H1 (cell line): ENCODE results near the gene MORF4L1. TPM values are rescaled to one million over a fixed set of nuclear protein-coding genes. Genes with fewer than 3 reads are reported as not detected.
"Not testable (repeated sequence)": the region's sequence is repeated elsewhere in the genome, so short reads cannot be mapped to it uniquely, and the experiment has no call there.

Experiments used
- CTCF ChIA-PET: fragments of 300-600 bp; sonication (Branson Sonifier 250); formaldehyde crosslinking; loops from one replicate; lab custom pipeline; 2021; ENCODE audit not compliant: partially characterized antibody; lab: Charles Lee
- POLR2A ChIA-PET: fragments of 300-600 bp; sonication (Branson Sonifier 250); formaldehyde crosslinking; loops from one replicate; lab custom pipeline; 2021; ENCODE audit warnings: inconsistent platforms; ENCODE audit not compliant: partially characterized antibody; lab: Charles Lee
- DNase-seq, 2 experiments: peaks; one replicate each; pipeline versions ENCODE4 v3.0.0 to v3.0.0-alpha.2; 2010 to 2022; ENCODE audit warnings: low spot score in 2 of 2, low read depth in 1 of 2, mixed read lengths in 1 of 2
- FAIRE-seq: peaks from 2 replicates; lab custom pipeline; 2011; peaks lifted over from hg19 to GRCh38; lab: Jason Lieb, UNC
- H2AFZ ChIP-seq: 2 replicates; pipeline ENCODE4 v1.8.1; 2012; ENCODE audit warnings: low read length, inconsistent platforms
- H2AK5ac ChIP-seq: 2 replicates; pipeline ENCODE4 v1.6.1; 2013; ENCODE audit warnings: low read depth, low read length
- H2BK120ac ChIP-seq: replicated peaks from 2 replicates; pipeline ENCODE3; 2013; ENCODE audit warnings: low read depth, low read length, inconsistent platforms
- H2BK12ac ChIP-seq: 2 replicates; pipeline ENCODE4 v1.6.1; 2013; ENCODE audit warnings: low read depth, low read length
- H2BK15ac ChIP-seq: 2 replicates; pipeline ENCODE4 v1.6.1; 2013; ENCODE audit warnings: low read length
- H2BK20ac ChIP-seq: 2 replicates; pipeline ENCODE4 v1.6.1; 2013; ENCODE audit warnings: low read length
- H2BK5ac ChIP-seq: 2 replicates; pipeline ENCODE4 v1.6.1; 2013; ENCODE audit warnings: low read depth, low read length
- H3K14ac ChIP-seq: 2 replicates; pipeline ENCODE4 v1.6.1; 2013; ENCODE audit warnings: inconsistent platforms; ENCODE audit not compliant: insufficient read length
- H3K18ac ChIP-seq: 2 replicates; pipeline ENCODE4 v1.6.1; 2013; ENCODE audit warnings: low read length; ENCODE audit errors: extremely low read depth
- H3K23ac ChIP-seq: 2 replicates; pipeline ENCODE4 v1.6.1; 2013; ENCODE audit warnings: inconsistent platforms; ENCODE audit not compliant: insufficient read length
- H3K23me2 ChIP-seq: 2 replicates; pipeline ENCODE4 v1.6.1; 2013; ENCODE audit warnings: low read depth, low read length
- H3K27ac ChIP-seq: 2 replicates; pipeline ENCODE4 v1.6.1; 2011; ENCODE audit warnings: low read depth, low read length, inconsistent platforms
- H3K27me3 ChIP-seq, 4 experiments: replicated peaks in 1 of 4; 1 replicate in 1 of 4; 2 replicates in 3 of 4; pipeline versions ENCODE4 v1.6.1 to v1.8.1; 2011 to 2013; ENCODE audit warnings: low read length in 3 of 4, mild to moderate bottlenecking in 3 of 4, inconsistent platforms in 2 of 4, mixed read lengths in 2 of 4, moderate library complexity in 1 of 4; ENCODE audit not compliant: control insufficient read depth in 3 of 4, insufficient read depth in 3 of 4; ENCODE audit errors: extremely low read depth in 1 of 4
- H3K36me3 ChIP-seq, 4 experiments: 2 replicates each; pipeline versions ENCODE4 v1.6.1 to v1.8.1; 2011 to 2013; ENCODE audit warnings: mild to moderate bottlenecking in 4 of 4, low read length in 3 of 4, moderate library complexity in 2 of 4, control low read depth in 1 of 4, inconsistent platforms in 1 of 4; ENCODE audit not compliant: insufficient read depth in 4 of 4, control insufficient read depth in 2 of 4
- H3K4ac ChIP-seq: replicated peaks from 2 replicates; pipeline ENCODE3; 2013; ENCODE audit warnings: low read length, low read depth, mixed read lengths, inconsistent platforms; ENCODE audit not compliant: insufficient read length
- H3K4me1 ChIP-seq, 4 experiments: replicated peaks in 1 of 4; 1 replicate in 1 of 4; 2 replicates in 3 of 4; pipeline versions ENCODE4 v1.6.1 to v1.8.1; 2011 to 2013; ENCODE audit warnings: low read length in 3 of 4, inconsistent platforms in 2 of 4, mixed read lengths in 1 of 4; ENCODE audit not compliant: insufficient read depth in 4 of 4, control insufficient read depth in 3 of 4
- H3K4me2 ChIP-seq, 2 experiments: 2 replicates each; pipeline versions ENCODE4 v1.6.1 to v1.8.1; 2011 to 2013; ENCODE audit warnings: low read depth in 2 of 2, low read length in 2 of 2, control low read depth in 1 of 2, inconsistent platforms in 1 of 2, mild to moderate bottlenecking in 1 of 2; ENCODE audit not compliant: insufficient read depth in 1 of 2
- H3K4me3 ChIP-seq, 4 experiments: fragments of 200-600, 300-600 bp in 1 of 4; sonication (generic), shearing (Covaris generic), sonication (Bioruptor Twin) in 1 of 4; 2 replicates each; pipeline versions ENCODE4 v1.5.1 to v1.8.1; 2011 to 2016; ENCODE audit warnings: low read length in 4 of 4, low read depth in 3 of 4, control low read depth in 2 of 4, inconsistent platforms in 2 of 4, mild to moderate bottlenecking in 2 of 4, mixed read lengths in 1 of 4, moderate library complexity in 1 of 4; ENCODE audit not compliant: insufficient read depth in 2 of 4; ENCODE audit errors: extremely low read depth in 1 of 4
- H3K56ac ChIP-seq: replicated peaks from 2 replicates; pipeline ENCODE3; 2013; ENCODE audit warnings: low read depth, mild to moderate bottlenecking, mixed read lengths, low read length, inconsistent platforms; ENCODE audit not compliant: insufficient read length
- H3K79me1 ChIP-seq: 2 replicates; pipeline ENCODE4 v1.6.1; 2013; ENCODE audit warnings: low read depth, low read length, control low read depth
- H3K79me2 ChIP-seq, 2 experiments: 2 replicates each; pipeline versions ENCODE4 v1.6.1 to v1.8.1; 2012 to 2013; ENCODE audit warnings: low read length in 2 of 2, mild to moderate bottlenecking in 2 of 2, inconsistent platforms in 1 of 2; ENCODE audit not compliant: insufficient read depth in 2 of 2, control insufficient read depth in 1 of 2
- H3K9ac ChIP-seq, 4 experiments: replicated peaks in 1 of 4; 1 replicate in 1 of 4; 2 replicates in 3 of 4; pipeline versions ENCODE4 v1.6.1 to v1.8.1; 2011 to 2013; ENCODE audit warnings: low read depth in 3 of 4, low read length in 3 of 4, control low read depth in 2 of 4, mild to moderate bottlenecking in 2 of 4, moderate library complexity in 2 of 4, inconsistent platforms in 1 of 4; ENCODE audit errors: extremely low read depth in 1 of 4
- H3K9me3 ChIP-seq, 2 experiments: 2 replicates each; pipeline versions ENCODE4 v1.6.1 to v1.8.1; 2012 to 2013; ENCODE audit warnings: mild to moderate bottlenecking in 2 of 2, moderate library complexity in 2 of 2, control low read depth in 1 of 2, inconsistent platforms in 1 of 2, low read depth in 1 of 2, low read length in 1 of 2, mixed read lengths in 1 of 2; ENCODE audit not compliant: insufficient read depth in 2 of 2
- H4K20me1 ChIP-seq, 2 experiments: replicated peaks in 1 of 2; 2 replicates each; pipeline versions ENCODE3 to v1.8.1; 2011 to 2013; ENCODE audit warnings: inconsistent platforms in 2 of 2, low read length in 2 of 2, mild to moderate bottlenecking in 1 of 2; ENCODE audit not compliant: insufficient read depth in 2 of 2, control insufficient read depth in 1 of 2
- H4K5ac ChIP-seq: 2 replicates; pipeline ENCODE4 v1.6.1; 2013; ENCODE audit warnings: low read length, low read depth, mixed read lengths, inconsistent platforms; ENCODE audit not compliant: insufficient read length
- H4K8ac ChIP-seq: 2 replicates; pipeline ENCODE4 v1.8.0; 2013; ENCODE audit warnings: mild to moderate bottlenecking, moderate library complexity, low read length, inconsistent platforms; ENCODE audit not compliant: insufficient read depth; ENCODE audit errors: extremely low read depth
- H4K91ac ChIP-seq: replicated peaks from 2 replicates; pipeline ENCODE3; 2013; ENCODE audit warnings: low read length, mixed read lengths, inconsistent platforms; ENCODE audit not compliant: insufficient read length
- WGBS, 2 experiments: shearing (Covaris generic) in 1 of 2; methylation state at CpG; one replicate each; pipeline versions ENCODE4 v1.1.6 to v1.1.7; 2013 to 2015; ENCODE audit warnings: low lambda C conversion rate in 2 of 2, mixed read lengths in 2 of 2, inconsistent platforms in 1 of 2, low coverage in 1 of 2, missing lambda C conversion rate in 1 of 2; ENCODE audit not compliant: insufficient replicate concordance in 2 of 2, insufficient coverage in 1 of 2, insufficient read length in 1 of 2; ENCODE audit errors: extremely low coverage in 1 of 2, missing lambda C conversion rate in 1 of 2; 5-methylcytosine and 5-hydroxymethylcytosine counted together
- polyA plus RNA-seq, 7 experiments: library from polyadenylated mRNA; depleted of rRNA in 3 of 7; stranded (reverse) in 5 of 7; unstranded in 2 of 7; fragments of >200 nt in 5 of 7; fragments of 200-250 nt in 2 of 7; gene quantifications; 1 replicate in 5 of 7; 2 replicates in 1 of 7; 4 replicates in 1 of 7; pipeline versions ENCODE4 v1.2.1 to v1.2.3, GENCODE V29; 2011 to 2013; ENCODE audit warnings: missing spikeins in 2 of 7, mixed read lengths in 2 of 7
- total RNA-seq: library from RNA; stranded (reverse); fragmentation: NEBNext Ultra II Directional; extraction: Animal tissue kit (Norgen Biotek cat#: 25700); gene quantifications from 2 replicates; pipeline ENCODE4 v1.2.1, GENCODE V29; 2021

The MORF4L1 gene
- total and polyA plus RNA-seq, 2 of the 8 experiments (the other 6 are each of a cell fraction or from before 2014, with no cell fraction given) = 260 to 533 TPM

GRCh38 chr15:78846906-78847305, 25.8 kb upstream of the MORF4L1 start:
- CTCF ChIA-PET = interaction anchor here (0.8 to 3.8 kb wide), 4 partner anchors 9 to 61 kb away, joined by 3 to 17 read pairs (median 9); partner anchors contain the start of genes ADAMTS7 and MORF4L1
- WGBS, 2 experiments = 100% methylated on average over 7 of the region's 27 CpGs; no CpG with 5 or more reads in 1 of the 2 experiments
- not testable (repeated sequence) for H3K56ac ChIP-seq

More at GRCh38 chr15:78846906-78847305, 25.8 kb upstream of the MORF4L1 start:
- H3K36me3 ChIP-seq, H4K20me1 ChIP-seq, H3K4me2 ChIP-seq, H3K14ac ChIP-seq, H3K4ac ChIP-seq, H4K8ac ChIP-seq, H4K5ac ChIP-seq, H3K23ac ChIP-seq, H3K27ac ChIP-seq, H2BK120ac ChIP-seq, FAIRE-seq, H3K9me3 ChIP-seq, H3K27me3 ChIP-seq, H3K18ac ChIP-seq, H3K9ac ChIP-seq, H4K91ac ChIP-seq, H3K4me1 ChIP-seq, H3K23me2 ChIP-seq, H2BK5ac ChIP-seq, H2AFZ ChIP-seq, H3K79me1 ChIP-seq, H2BK20ac ChIP-seq, DNase-seq, H3K79me2 ChIP-seq, H2AK5ac ChIP-seq, H3K4me3 ChIP-seq, H2BK15ac ChIP-seq, H2BK12ac ChIP-seq: not testable (repeated sequence)
- POLR2A ChIA-PET = interaction anchor here (1.8 kb wide), 1 partner anchor 26 kb away, joined by 6 read pairs; the partner anchor contains the start of gene MORF4L1
